Right cardiac atrium (tissue), 5 donors: ENCODE results near the gene MTUS2. TPM values are rescaled to one million over a fixed set of nuclear protein-coding genes. Genes with fewer than 3 reads are reported as not detected.

Source experiments
- ATAC-seq, 2 donors: fragments of 200-7000 bp; cut with Tn5 transposase; one replicate each; pipeline versions ENCODE4 v1.8.0 to v1.9.1; 2020; ENCODE audit warnings: moderate library complexity in 2 of 2, mild to moderate bottlenecking in 1 of 2
- DNase-seq, 3 donors: peaks; one replicate each; pipeline ENCODE4 v3.0.0-alpha.2; 2020
- H3K27ac ChIP-seq: one replicate; pipeline ENCODE4 v1.5.1; 2013; ENCODE audit warnings: mild to moderate bottlenecking, low read length, control low read depth, moderate library complexity
- H3K27me3 ChIP-seq: one replicate; pipeline ENCODE4 v1.6.1; 2013; ENCODE audit not compliant: control insufficient read depth, insufficient read depth
- H3K4me1 ChIP-seq: one replicate; pipeline ENCODE4 v1.6.1; 2013; ENCODE audit warnings: low read length; ENCODE audit not compliant: control insufficient read depth, insufficient read depth
- H3K4me3 ChIP-seq: one replicate; pipeline ENCODE4 v1.5.1; 2013; ENCODE audit warnings: low read length, control low read depth
- H3K9me3 ChIP-seq: one replicate; pipeline ENCODE4 v1.6.1; 2013; ENCODE audit warnings: low read length; ENCODE audit not compliant: control insufficient read depth
- WGBS: extraction: QIAGEN DNeasy Blood & Tissue Kit; methylation state at CpG from one replicate; pipeline ENCODE4 v1.1.7; 2013; 5-methylcytosine and 5-hydroxymethylcytosine counted together
- intact Hi-C, 4 donors: fragments of 100-400 bp; cut with DNase I; formaldehyde crosslinking; loops; one replicate each; pipeline versions ENCODE4 v1.11.0 to v1.14.0; 2022 to 2023
- polyA plus RNA-seq: library from polyadenylated mRNA; stranded (reverse); fragments of 200-250 nt; gene quantifications from one replicate; pipeline ENCODE4 v1.2.3, GENCODE V29; 2013
- total RNA-seq, 4 donors: library from RNA; stranded (reverse); fragmentation: NEBNext Ultra II Directional; extraction: Animal tissue kit (Norgen Biotek cat#: 25700); gene quantifications; one replicate each; pipeline ENCODE4 v1.2.1, GENCODE V29; 2021
- donor health status: healthy with polysubstance abuse.
- donor health status: DM: no; HTN: yes; CAD: no.
- donor health status: DM: no; HTN: no; CAD: no.
- donor health status: DM: no; HTN: yes; CAD: no; lungs with severe emphysema.
- donor health status: DM: yes; HTN: yes; CAD: no.

Gene MTUS2
- total and polyA plus RNA-seq, 5 donors = 25.9 to 139 (median 79.1) TPM

DNA sequence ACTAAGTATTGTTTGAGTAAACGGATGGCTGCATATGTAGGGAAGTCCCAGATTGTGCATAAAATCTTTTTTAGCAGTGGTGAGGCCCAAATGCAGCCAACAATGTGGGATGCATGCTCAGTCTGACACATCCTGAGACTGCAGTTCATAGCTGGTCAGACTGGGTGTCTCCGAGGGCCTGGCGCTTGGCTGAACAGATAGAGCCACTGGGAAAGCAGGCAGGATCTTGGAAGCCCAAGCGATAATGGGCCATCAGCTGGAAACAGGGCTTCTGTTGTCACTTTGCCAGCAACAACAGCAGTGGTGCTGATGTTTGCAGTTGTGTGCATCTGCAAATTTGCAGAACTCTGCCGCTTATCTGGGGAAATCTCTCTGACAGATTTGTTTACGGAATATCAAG lies 36.1 kb downstream of the MTUS2 start:
- Histone ChIP-seq H3K9me3 (no peaks in the 10 kb centered on the region), H3K27me3 (no peaks in the 10 kb centered on the region), H3K4me1 (no peaks in the 10 kb centered on the region), H3K4me3 (no peak overlapping the region), H3K27ac (no peak overlapping the region)
- DNase-seq (peak in 1 of 3 donors; percentile 40), ATAC-seq (peak in 1 of 2 donors; percentile 56)
- 44% methylated on average over 6 of the region's 6 CpGs for WGBS
- intact Hi-C loops = no loop called here

DNA sequence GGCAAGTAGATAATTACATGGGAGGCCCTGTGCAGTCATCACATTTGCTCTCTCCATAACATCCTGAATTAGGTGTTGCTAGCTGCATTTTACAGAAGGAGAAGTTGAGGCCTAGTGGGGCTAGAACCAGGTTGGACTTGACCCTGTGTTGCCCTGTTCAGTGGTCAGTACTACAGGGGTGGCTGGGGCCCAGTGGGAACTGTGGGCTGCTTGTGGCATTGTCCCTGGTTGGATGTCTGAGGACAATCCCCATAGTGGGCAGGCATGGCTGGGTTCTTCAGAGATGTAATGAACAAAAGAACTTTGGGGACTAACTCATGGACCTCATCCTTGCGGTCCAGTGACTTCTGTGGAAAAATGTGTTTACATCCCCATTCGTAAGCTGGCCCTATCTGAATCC lies 38.9 kb downstream of the MTUS2 start:
- ATAC-seq = no peak
- WGBS = 94% methylated on average over 2 of the region's 2 CpGs

DNA sequence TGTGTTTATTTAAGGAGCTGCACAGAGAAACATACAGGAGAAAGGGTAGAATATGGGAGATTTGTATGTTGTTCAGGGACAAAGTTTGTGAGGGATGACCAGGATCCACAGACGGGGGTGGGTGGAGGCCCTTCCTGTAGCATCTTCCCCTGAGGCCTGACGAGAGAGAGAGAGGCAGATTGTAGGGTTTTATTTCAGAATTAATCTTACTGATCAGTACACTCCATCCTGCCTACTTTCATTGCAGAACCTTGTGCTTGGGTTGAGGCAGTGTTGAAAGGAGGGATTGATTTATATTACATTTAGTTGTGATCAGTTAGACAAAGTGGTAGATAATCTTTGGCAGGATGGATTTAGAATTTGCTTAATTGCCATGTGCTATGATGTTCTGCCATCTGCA lies 39.6 kb downstream of the MTUS2 start:
- Histone ChIP-seq H3K4me3 (no peak overlapping the region), H3K9me3 (no peaks in the 10 kb centered on the region), H3K27me3 (no peaks in the 10 kb centered on the region), H3K4me1 (no peaks in the 10 kb centered on the region), H3K27ac (no peak overlapping the region)
- DNase-seq (no peak), ATAC-seq (no peak)
- intact Hi-C loops = no loop called here
- 62% methylated on average over 2 of the region's 2 CpGs for WGBS

More for the DNA sequence above, 38.9 kb downstream of the MTUS2 start:
- Histone ChIP-seq H3K9me3 (no peaks in the 10 kb centered on the region), H3K4me3 (no peak overlapping the region), H3K4me1 (no peaks in the 10 kb centered on the region), H3K27me3 (no peaks in the 10 kb centered on the region), H3K27ac (no peak overlapping the region)
- DNase-seq = no peak
- intact Hi-C loops = no loop called here

DNA sequence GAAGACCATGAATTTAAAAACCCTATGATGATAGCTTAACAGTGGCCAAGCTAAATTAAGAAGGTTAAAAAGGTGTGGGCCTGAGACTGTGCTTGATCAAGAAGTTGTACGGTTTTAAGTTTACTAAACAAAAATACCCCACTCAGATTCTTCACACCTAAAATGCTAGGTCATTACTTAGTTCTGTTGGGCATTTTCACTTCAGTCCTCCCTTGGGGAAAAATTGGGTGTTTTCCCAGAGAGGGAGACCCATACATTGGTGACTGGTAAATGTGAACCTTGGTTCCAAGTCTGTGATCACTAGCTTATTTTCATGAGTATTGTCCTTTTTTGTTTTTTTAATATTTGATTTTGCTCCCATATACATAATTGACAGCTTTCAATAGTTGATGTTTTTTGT lies 44.4 kb downstream of the MTUS2 start:
- ATAC-seq = no peak
- H3K27ac ChIP-seq = no peak overlapping the region
- intact Hi-C loops = no loop called here
- H3K9me3 ChIP-seq = no peaks in the 10 kb centered on the region
- H3K4me1 ChIP-seq = no peaks in the 10 kb centered on the region
- no peak for DNase-seq
- WGBS = 0% methylated on average over 1 of the region's 1 CpG
- H3K27me3 ChIP-seq = no peaks in the 10 kb centered on the region
- H3K4me3 ChIP-seq = no peak overlapping the region

DNA sequence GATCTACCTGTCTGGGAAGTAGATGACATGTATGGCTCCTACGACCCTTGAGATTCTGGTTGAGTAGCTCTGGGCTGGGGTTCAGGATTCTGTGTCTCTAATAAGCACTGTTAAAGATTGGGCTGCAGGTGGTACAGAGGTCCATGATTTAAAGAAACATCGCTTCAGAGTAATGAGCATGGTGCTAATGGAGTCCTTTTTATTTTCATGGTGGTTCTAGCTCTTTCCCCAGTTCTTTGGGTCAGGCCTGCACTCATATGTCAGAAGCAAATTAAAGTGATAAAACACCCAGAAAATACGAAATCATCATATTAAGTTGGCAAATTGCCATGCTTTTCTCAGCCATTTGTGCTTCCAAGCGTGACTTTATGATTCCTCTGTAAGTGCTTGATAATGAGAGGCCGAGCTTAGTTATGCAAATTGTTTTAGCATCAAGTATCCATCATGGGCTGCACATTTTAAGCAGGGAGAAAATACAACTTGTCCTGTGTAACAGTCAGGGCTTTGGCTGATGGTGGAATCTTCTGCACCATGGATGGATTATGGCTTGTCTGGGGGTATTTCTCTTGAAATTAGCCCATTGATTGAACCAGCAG lies 45.1 kb downstream of the MTUS2 start:
- 58% methylated on average over 5 of the region's 5 CpGs for WGBS

DNA sequence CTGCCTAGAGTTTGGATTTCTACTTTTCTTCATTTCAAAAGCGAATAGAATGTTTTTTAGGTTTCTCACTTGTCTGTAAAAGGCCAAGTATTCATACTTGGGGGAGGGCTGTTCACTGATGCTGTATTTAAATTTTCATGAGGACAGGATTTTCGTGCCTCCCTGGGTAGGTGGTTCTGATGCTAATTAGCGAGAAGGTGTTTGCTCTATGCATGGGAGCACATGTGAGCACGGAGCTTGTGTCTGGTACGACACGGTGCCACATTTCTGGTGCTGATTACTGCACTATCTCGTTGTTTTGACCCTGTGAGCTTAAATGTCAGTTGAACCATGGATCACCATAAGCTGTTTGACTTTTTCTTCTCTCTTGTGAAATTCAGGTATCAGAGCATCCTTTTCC lies 45.8 kb downstream of the MTUS2 start:
- ATAC-seq (no peak), DNase-seq (no peak)
- no peaks in the 10 kb centered on the region for H3K27me3 ChIP-seq
- WGBS = 52% methylated on average over 7 of the region's 7 CpGs
- intact Hi-C loops = no loop called here
- no peaks in the 10 kb centered on the region for H3K4me1 ChIP-seq
- no peak overlapping the region for H3K27ac ChIP-seq
- no peak overlapping the region for H3K4me3 ChIP-seq
- no peaks in the 10 kb centered on the region for H3K9me3 ChIP-seq

More for the DNA sequence above, 45.1 kb downstream of the MTUS2 start:
- H3K4me3 ChIP-seq = no peak overlapping the region
- ATAC-seq = no peak
- no peaks in the 10 kb centered on the region for H3K4me1 ChIP-seq
- H3K9me3 ChIP-seq = no peaks in the 10 kb centered on the region
- intact Hi-C loops = no loop called here
- H3K27ac ChIP-seq = no peak overlapping the region
- DNase-seq = no peak
- H3K27me3 ChIP-seq = no peaks in the 10 kb centered on the region

DNA sequence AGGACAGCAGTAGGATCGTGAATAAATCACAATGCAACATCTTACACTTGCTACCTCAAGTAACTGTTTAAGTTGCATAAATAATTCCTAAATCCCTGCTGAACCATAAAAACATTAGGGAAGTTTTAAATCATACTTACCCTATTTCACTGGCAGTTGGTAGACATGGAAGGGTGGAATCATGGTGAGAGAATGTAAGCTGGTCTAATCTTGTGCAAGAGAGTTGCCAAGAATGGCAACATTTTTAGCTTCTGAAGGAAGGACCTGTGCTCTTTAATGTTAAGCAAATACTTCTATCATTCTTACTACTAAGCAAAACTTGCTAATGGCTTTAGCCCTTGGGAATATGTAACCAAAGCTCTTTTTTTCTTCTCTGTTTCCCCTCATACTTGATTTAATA lies 46.8 kb downstream of the MTUS2 start:
- no peaks in the 10 kb centered on the region for H3K27me3 ChIP-seq
- intact Hi-C loops = no loop called here
- ATAC-seq (peak in 1 of 2 donors; percentile 33), DNase-seq (no peak)
- H3K27ac ChIP-seq = no peak overlapping the region
- no peak overlapping the region for H3K4me3 ChIP-seq
- H3K9me3 ChIP-seq = no peaks in the 10 kb centered on the region
- H3K4me1 ChIP-seq = no peaks in the 10 kb centered on the region
- 69% methylated on average over 1 of the region's 1 CpG for WGBS

DNA sequence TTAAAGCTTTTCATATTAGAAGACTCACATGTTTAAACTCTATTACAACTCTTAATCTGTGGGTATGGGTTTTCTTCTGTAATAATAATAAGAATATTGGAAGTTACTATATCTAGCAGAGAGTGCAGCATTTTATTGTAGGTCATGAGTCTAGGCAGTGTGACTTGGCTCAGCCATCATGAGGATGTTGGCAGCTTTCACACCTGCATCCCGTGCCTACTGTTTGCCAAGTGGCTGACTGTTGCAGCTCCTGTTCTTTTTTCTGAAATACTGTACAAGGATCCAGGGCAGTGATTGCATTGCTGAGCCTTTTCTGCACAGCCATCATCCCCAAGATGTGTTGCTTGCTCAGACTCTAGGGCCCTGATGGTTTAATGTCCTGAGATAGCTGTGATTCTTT lies 47.4 kb downstream of the MTUS2 start:
- intact Hi-C loops = no loop called here
- peak in 1 of 2 donors; percentile 37 for ATAC-seq
- Histone ChIP-seq H3K4me3 (no peak overlapping the region), H3K27me3 (no peaks in the 10 kb centered on the region), H3K27ac (no peak overlapping the region), H3K9me3 (no peaks in the 10 kb centered on the region), H3K4me1 (no peaks in the 10 kb centered on the region)
- peak in 1 of 3 donors; percentile 28 for DNase-seq
- WGBS = 36% methylated on average over 1 of the region's 1 CpG

DNA sequence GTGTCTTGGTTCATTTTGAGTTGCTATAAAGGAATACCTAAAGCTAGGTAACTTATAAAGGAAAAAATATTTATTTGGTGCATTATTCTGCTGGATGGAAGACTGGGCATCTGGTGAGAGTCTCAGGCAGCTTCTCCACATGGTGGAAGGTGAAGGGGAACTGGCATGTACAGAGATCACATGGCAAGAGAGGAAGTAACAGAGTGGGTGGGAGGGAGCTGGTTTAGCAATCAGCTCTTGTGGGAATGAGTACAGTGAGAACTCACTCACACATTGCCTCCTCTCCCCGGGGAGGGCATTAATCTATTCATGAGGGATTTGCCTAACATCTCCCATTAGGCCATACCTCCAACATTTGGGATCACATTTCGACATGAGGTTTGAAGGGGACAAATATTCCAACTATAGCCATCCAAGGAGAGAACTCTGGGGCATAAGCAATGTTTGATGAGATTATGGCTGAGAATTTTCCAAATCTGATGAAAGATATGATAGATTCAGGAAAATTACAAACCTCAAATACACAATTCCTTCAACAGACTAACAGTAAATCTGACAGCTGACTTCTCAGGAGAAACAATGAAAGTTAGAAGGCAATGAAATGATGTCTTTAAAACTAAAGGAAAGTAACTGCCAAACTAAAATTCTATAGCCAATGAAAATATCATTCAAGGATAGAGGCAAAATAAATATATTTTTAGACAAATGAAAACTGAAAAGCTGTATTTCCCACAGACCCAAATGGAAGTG lies 52.5 kb downstream of the MTUS2 start:
- intact Hi-C loops = no loop called here
- Histone ChIP-seq H3K27me3 (no peaks in the 10 kb centered on the region), H3K9me3 (no peaks in the 10 kb centered on the region), H3K27ac (no peak overlapping the region), H3K4me3 (no peak overlapping the region), H3K4me1 (no peaks in the 10 kb centered on the region)
- WGBS = 57% methylated on average over 2 of the region's 2 CpGs
- ATAC-seq = no peak
- DNase-seq = no peak

DNA sequence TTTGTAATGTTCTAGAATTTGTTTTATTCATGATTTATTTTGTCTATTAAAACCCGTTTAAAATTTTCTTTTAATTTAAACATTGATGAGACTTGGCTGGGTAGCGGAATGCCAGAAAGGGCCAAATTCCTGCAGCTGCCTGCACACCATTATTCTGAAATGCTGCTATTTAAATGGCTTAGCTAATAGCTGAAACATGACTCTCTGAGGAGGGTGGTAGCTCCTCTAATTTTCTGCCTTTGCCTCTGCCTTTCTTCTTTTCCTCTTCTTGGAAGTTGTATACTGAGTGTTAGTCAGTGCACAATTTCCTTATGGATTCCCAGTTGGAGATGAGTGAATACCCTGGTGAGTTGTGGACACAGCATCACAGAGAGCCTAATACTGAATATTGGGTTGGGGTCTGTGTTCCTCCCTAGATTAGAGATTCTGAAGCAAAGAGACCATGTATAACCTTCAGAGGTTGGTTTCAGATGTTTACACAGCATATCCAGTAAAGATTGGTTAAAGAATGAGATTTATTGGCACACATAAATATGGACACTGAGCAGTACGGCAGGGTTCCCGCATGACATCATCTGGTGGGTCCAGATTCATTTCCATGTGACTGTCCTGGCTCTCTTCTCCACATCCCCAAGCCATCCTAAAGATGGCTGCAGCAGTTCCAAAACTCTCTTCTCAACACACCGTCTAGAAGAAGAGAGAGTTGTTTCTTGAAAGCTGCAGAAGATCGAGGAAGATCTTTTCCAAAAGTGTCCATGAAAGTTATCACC lies 55.9 kb downstream of the MTUS2 start:
- H3K9me3 ChIP-seq = no peaks in the 10 kb centered on the region
- ATAC-seq (no peak), DNase-seq (no peak)
- no peak overlapping the region for H3K27ac ChIP-seq
- H3K4me3 ChIP-seq = no peak overlapping the region
- no peaks in the 10 kb centered on the region for H3K4me1 ChIP-seq
- no peaks in the 10 kb centered on the region for H3K27me3 ChIP-seq
- intact Hi-C loops = no loop called here
- 90% methylated on average over 6 of the region's 6 CpGs for WGBS

DNA sequence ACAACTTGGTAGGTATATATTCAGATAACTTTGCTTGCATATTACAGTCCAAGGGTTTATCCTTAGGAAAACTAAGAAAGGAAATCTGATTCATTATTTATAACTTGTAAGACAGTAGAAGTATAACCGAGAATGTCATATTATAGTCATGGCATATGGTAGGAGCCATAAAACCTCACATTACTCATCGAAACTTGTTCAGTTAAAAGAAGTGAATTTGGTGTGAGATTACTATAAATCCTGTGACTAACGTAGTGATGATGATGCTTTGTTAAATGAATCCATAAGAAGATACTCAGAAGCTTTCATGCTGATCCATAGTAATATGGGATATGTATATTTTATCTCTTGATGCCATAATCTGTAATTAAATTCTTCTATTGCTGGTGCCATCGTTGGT lies 57.3 kb downstream of the MTUS2 start:
- H3K9me3 ChIP-seq = no peaks in the 10 kb centered on the region
- no peak overlapping the region for H3K4me3 ChIP-seq
- H3K27ac ChIP-seq = no peak overlapping the region
- H3K27me3 ChIP-seq = no peaks in the 10 kb centered on the region
- DNase-seq (no peak), ATAC-seq (no peak)
- H3K4me1 ChIP-seq = no peaks in the 10 kb centered on the region
- WGBS = 77% methylated on average over 4 of the region's 4 CpGs
- intact Hi-C loops = no loop called here
